Endothelial cell (in vitro differentiated cells): Measurements from ENCODE around the gene NOVA2. TPM values are rescaled to one million over a fixed set of nuclear protein-coding genes. Genes with fewer than 3 reads are reported as not detected.

Source experiments
- DNase-seq: peaks from one replicate; pipeline ENCODE4 v3.0.0; 2021; ENCODE audit warnings: low spot score
- H3K27ac Mint-ChIP-seq: one replicate; pipeline ENCODE4 v1.8.0; 2021; ENCODE audit warnings: mixed read lengths, inconsistent platforms; ENCODE audit not compliant: unreplicated experiment
- H3K27me3 Mint-ChIP-seq: one replicate; pipeline ENCODE4 v1.8.0; 2021; ENCODE audit warnings: mild to moderate bottlenecking, moderate library complexity, mixed read lengths, inconsistent platforms; ENCODE audit not compliant: unreplicated experiment
- H3K36me3 Mint-ChIP-seq: one replicate; pipeline ENCODE4 v1.8.0; 2021; ENCODE audit warnings: mild to moderate bottlenecking, low read depth, mixed read lengths, inconsistent platforms; ENCODE audit not compliant: unreplicated experiment
- H3K4me1 Mint-ChIP-seq: one replicate; pipeline ENCODE4 v1.8.0; 2021; ENCODE audit warnings: mild to moderate bottlenecking, mixed read lengths, inconsistent platforms; ENCODE audit not compliant: unreplicated experiment
- H3K4me3 Mint-ChIP-seq: one replicate; pipeline ENCODE4 v1.8.0; 2021; ENCODE audit warnings: mild to moderate bottlenecking, mixed read lengths, inconsistent platforms; ENCODE audit not compliant: unreplicated experiment
- H3K9me3 Mint-ChIP-seq: one replicate; pipeline ENCODE4 v1.8.0; 2021; ENCODE audit warnings: mixed read lengths, inconsistent platforms; ENCODE audit not compliant: unreplicated experiment
- CTCF ChIP-seq: fragments of 200-600 bp; sonication (generic); IDR thresholded peaks from one replicate; pipeline ENCODE4 v1.5.0; 2021; ENCODE audit warnings: antibody characterized with exemption; ENCODE audit not compliant: unreplicated experiment
- total RNA-seq: library from RNA; stranded (reverse); fragmentation: NEBNext Ultra II Directional; extraction: Animal tissue kit (Norgen Biotek cat#: 25700); gene quantifications from one replicate; pipeline ENCODE4 v1.2.1, GENCODE V29; 2021; ENCODE audit not compliant: unreplicated experiment

Gene NOVA2
- total RNA-seq, 1 donor from 2014 or later = 86.0 TPM

GRCh38 chr19:45917421-45918091, 56.1 kb downstream of the NOVA2 start:
- H3K27ac Mint-ChIP-seq = no peak overlapping the region
- no peak for DNase-seq
- H3K4me3 Mint-ChIP-seq = no peak overlapping the region
- TF ChIP-seq CTCF = no peak
- no peaks in the 10 kb centered on the region for H3K36me3 Mint-ChIP-seq
- H3K4me1 Mint-ChIP-seq = peaks cover 14% of the 10 kb centered on the region
- no peaks in the 10 kb centered on the region for H3K27me3 Mint-ChIP-seq
- no peaks in the 10 kb centered on the region for H3K9me3 Mint-ChIP-seq

GRCh38 chr19:45913874-45914830, 59.5 kb downstream of the NOVA2 start, which contains the start of gene NANOS2:
Gene NANOS2, minus strand, starts transcription at chr19:45914778. Its CDS starts 85 bp downstream, at chr19:45914693.
- Mint-ChIP-seq H3K4me3 (no peak within 1 kb of the TSS), H3K27ac (no peak within 1 kb of the TSS)
- peak; percentile 68 for DNase-seq

GRCh38 chr19:45911291-45911690, 62.4 kb downstream of the NOVA2 start:
- Mint-ChIP-seq H3K4me3 (no peak overlapping the region), H3K4me1 (peaks cover 9% of the 10 kb centered on the region), H3K36me3 (no peaks in the 10 kb centered on the region), H3K9me3 (no peaks in the 10 kb centered on the region), H3K27me3 (peaks cover 2% of the 10 kb centered on the region), H3K27ac (no peak overlapping the region)
- DNase-seq = no peak
- TF ChIP-seq CTCF = no peak

More at GRCh38 chr19:45913874-45914830, 59.5 kb downstream of the NOVA2 start, which contains the start of gene NANOS2:
- Mint-ChIP-seq H3K27me3 (no peaks in the 10 kb centered on the region), H3K4me1 (peaks cover 3% of the 10 kb centered on the region), H3K36me3 (no peaks in the 10 kb centered on the region), H3K9me3 (no peaks in the 10 kb centered on the region)
- TF ChIP-seq CTCF = no peak

- TF ChIP-seq CTCF = no peak
- Mint-ChIP-seq H3K4me1 (peaks cover 10% of the 10 kb centered on the region), H3K4me3 (no peak overlapping the region), H3K9me3 (no peaks in the 10 kb centered on the region), H3K36me3 (no peaks in the 10 kb centered on the region), H3K27ac (no peak overlapping the region), H3K27me3 (peaks cover 4% of the 10 kb centered on the region)
- no peak for DNase-seq
Measured at GRCh38 chr19:45908956-45909355, 64.7 kb downstream of the NOVA2 start.
